K562 (cell line): ENCODE results near the gene RPL21. TPM values are rescaled to one million over a fixed set of nuclear protein-coding genes. Genes with fewer than 3 reads are reported as not detected.

Source experiments
- ATAC-seq: fragments of 200-7000 bp; cut with Tn5 transposase; 3 replicates; pipeline ENCODE4 v1.9.1; 2020; ENCODE audit warnings: moderate library complexity
- Bru-seq: library from RNA; stranded (reverse); fragments of 400-500 nt; gene quantifications from one replicate; lab custom pipeline; 2021; lab: Mats Ljungman, UMichigan
- BruChase-seq, 2 experiments: library from RNA; stranded (reverse); fragments of 400-500 nt; gene quantifications; one replicate each; lab custom pipeline; 2021; lab: Mats Ljungman, UMichigan
- BruUV-seq: library from RNA; stranded (reverse); fragments of 400-500 nt; replicated peaks from 2 replicates; lab custom pipeline; 2021; lab: Mats Ljungman, UMichigan
- CTCF ChIA-PET: fragments of 300-600 bp; formaldehyde crosslinking; extraction: SDS; loops from one replicate; lab custom pipeline; 2021; ENCODE audit warnings: low intra/inter-chr PET ratio; lab: Yijun Ruan, JAX
- POLR2A ChIA-PET: fragments of 300-600, 350-650 bp; sonication (Branson Sonifier 250); formaldehyde crosslinking; extraction: SDS; loops from one replicate; lab custom pipeline; 2021; ENCODE audit warnings: antibody characterized with exemption, inconsistent platforms; lab: Yijun Ruan, JAX
- DNase-seq, 4 experiments: peaks; one replicate each; pipeline versions ENCODE4 v3.0.0 to v3.0.0-alpha.2; 2011 to 2018; ENCODE audit warnings: low spot score in 3 of 4, mixed read lengths in 3 of 4; ENCODE audit errors: extremely low read depth in 1 of 4
- FAIRE-seq: peaks from 2 replicates; lab custom pipeline; 2011; peaks lifted over from hg19 to GRCh38; lab: Jason Lieb, UNC
- H2AFZ ChIP-seq: 2 replicates; pipeline ENCODE4 v1.6.0; 2011; ENCODE audit warnings: low read depth, low read length, control low read depth, inconsistent platforms
- H3K27ac ChIP-seq: fragments of 200-600 bp; 3 replicates; pipeline ENCODE4 v1.8.0; 2011; ENCODE audit warnings: low read depth, mild to moderate bottlenecking, control low read depth, inconsistent platforms, low read length, moderate library complexity, mixed read lengths; ENCODE audit errors: extremely low read depth
- H3K27me3 ChIP-seq, 2 experiments: fragments of 300-600 bp in 1 of 2; 2 replicates in 1 of 2; 3 replicates in 1 of 2; pipeline versions ENCODE4 v1.6.0 to v1.8.0; 2011; ENCODE audit warnings: inconsistent platforms in 2 of 2, low read length in 2 of 2, mild to moderate bottlenecking in 1 of 2, mixed read lengths in 1 of 2, moderate library complexity in 1 of 2; ENCODE audit not compliant: control insufficient read depth in 2 of 2, insufficient read depth in 2 of 2
- H3K36me3 ChIP-seq: fragments of 300-600 bp; 3 replicates; pipeline ENCODE4 v1.8.0; 2011; ENCODE audit warnings: mild to moderate bottlenecking, low read length, inconsistent platforms; ENCODE audit not compliant: control insufficient read depth, insufficient read depth
- H3K4me1 ChIP-seq, 2 experiments: fragments of 200-600 bp in 1 of 2; replicated peaks in 1 of 2; 2 replicates in 1 of 2; 3 replicates in 1 of 2; pipeline versions ENCODE4 v1.5.1 to v1.8.0; 2011; ENCODE audit warnings: inconsistent platforms in 2 of 2, low read length in 2 of 2, mild to moderate bottlenecking in 1 of 2, mixed read lengths in 1 of 2, moderate library complexity in 1 of 2; ENCODE audit not compliant: control insufficient read depth in 2 of 2, insufficient read depth in 2 of 2
- H3K4me2 ChIP-seq: 2 replicates; pipeline ENCODE4 v1.6.1; 2011; ENCODE audit warnings: low read length, control low read depth, inconsistent platforms, mixed read lengths; ENCODE audit not compliant: insufficient read depth
- H3K4me3 ChIP-seq: fragments of 200-600 bp; sonication (generic), shearing (Covaris generic); 2 replicates; pipeline ENCODE4 v1.5.1; 2016; ENCODE audit warnings: control low read depth, inconsistent platforms
- H3K79me2 ChIP-seq: fragments of 200-600 bp; 3 replicates; pipeline ENCODE4 v1.8.0; 2011; ENCODE audit warnings: low read length, inconsistent platforms; ENCODE audit not compliant: control insufficient read depth, insufficient read depth
- H3K9ac ChIP-seq, 2 experiments: 2 replicates each; pipeline versions ENCODE4 v1.6.0 to v1.6.1; 2011; ENCODE audit warnings: low read depth in 2 of 2, low read length in 2 of 2, control low read depth in 1 of 2, inconsistent platforms in 1 of 2, mild to moderate bottlenecking in 1 of 2, mixed read lengths in 1 of 2; ENCODE audit not compliant: insufficient read depth in 1 of 2
- H3K9me1 ChIP-seq: one replicate; pipeline ENCODE4 v1.6.0; 2011; ENCODE audit warnings: inconsistent platforms, mild to moderate bottlenecking, low read length, moderate library complexity; ENCODE audit not compliant: control insufficient read depth, insufficient read depth
- H3K9me3 ChIP-seq: replicated peaks from 2 replicates; pipeline ENCODE4 v1.5.1; 2011; ENCODE audit warnings: low read depth, low read length, inconsistent platforms; ENCODE audit not compliant: control insufficient read depth, insufficient read depth
- H4K20me1 ChIP-seq: replicated peaks from 2 replicates; pipeline ENCODE4 v1.6.1; 2011; ENCODE audit warnings: low read length, inconsistent platforms, mixed read lengths; ENCODE audit not compliant: control insufficient read depth, insufficient read depth
- C11orf30 ChIP-seq: fragments of 450-650 bp; IDR thresholded peaks from 2 replicates; pipeline ENCODE4 v1.6.1; 2016; ENCODE audit warnings: low read depth, mild to moderate bottlenecking
- CEBPB ChIP-seq: fragments of 450-650 bp; IDR thresholded peaks from 2 replicates; pipeline ENCODE4 v1.6.1; 2016; ENCODE audit warnings: missing genetic modification characterization, missing compliant biosample characterization
- CREB1 ChIP-seq, 2 experiments: sonication (generic) in 1 of 2; formaldehyde crosslinking in 1 of 2; IDR thresholded peaks; 2 replicates each; pipeline versions ENCODE4 v1.6.1 to v1.8.0; 2012 to 2022; ENCODE audit warnings: inconsistent platforms in 1 of 2, mild to moderate bottlenecking in 1 of 2, missing genetic modification reagents in 1 of 2, moderate library complexity in 1 of 2
- TAF1 ChIP-seq: IDR thresholded peaks from 2 replicates; pipeline ENCODE4 v1.6.1; 2011; ENCODE audit warnings: mild to moderate bottlenecking, low read length, moderate library complexity; ENCODE audit not compliant: insufficient read depth, control insufficient read depth, severe bottlenecking; ENCODE audit errors: extremely low read depth
- TAL1 ChIP-seq: fragments of 450-650 bp; IDR thresholded peaks from 2 replicates; pipeline ENCODE4 v1.6.1; 2016; ENCODE audit warnings: mild to moderate bottlenecking
- ZNF239 ChIP-seq: fragments of 250-450 bp; sonication (Bioruptor Pico); IDR thresholded peaks from 2 replicates; pipeline ENCODE4 v1.4.0; 2020; ENCODE audit warnings: mild to moderate bottlenecking
- WGBS: fragments of 100-300 bp; shearing (Covaris generic); methylation state at CpG from one replicate; pipeline ENCODE4 v1.1.6; 2016; ENCODE audit warnings: low coverage, mixed read lengths; ENCODE audit not compliant: insufficient coverage; ENCODE audit errors: missing lambda C conversion rate; 5-methylcytosine and 5-hydroxymethylcytosine counted together
- in situ Hi-C: fragments of 300-500 bp; cut with MboI; formaldehyde crosslinking; loops from 4 replicates; pipeline ENCODE4 v1.15.0; 2018; ENCODE audit warnings: inconsistent platforms, mixed read lengths
- intact Hi-C: fragments of 100-400 bp; cut with micrococcal nuclease; formaldehyde crosslinking; loops from 2 replicates; pipeline ENCODE4 v1.14.2; 2022
- long read RNA-seq, 3 experiments: library from polyadenylated mRNA in 2 of 3; library from RNA in 1 of 3; unstranded in 2 of 3; stranded (forward) in 1 of 3; transcript quantifications; one replicate each; pipeline ENCODE4 v2.0.0, GENCODE V29; 2019 to 2022
- polyA minus RNA-seq, 3 experiments: library from RNA; depleted of rRNA, polyadenylated mRNA; stranded (reverse); fragments of >200 nt; gene quantifications; 2 replicates each; pipeline ENCODE4 v1.2.3, GENCODE V29; 2011
- polyA plus RNA-seq, 8 experiments: library from polyadenylated mRNA; depleted of rRNA in 4 of 8; stranded (reverse) in 5 of 8; unstranded in 3 of 8; fragments of >200 nt; fragmentation: Nextera tagmentation in 2 of 8; fragmentation: Illumina TruSeq in 1 of 8; extraction: Ambion mirVana in 2 of 8; extraction: Trizol in 1 of 8; gene quantifications; 2 replicates each; pipeline versions ENCODE4 v1.2.1 to v1.2.3, GENCODE V29; 2011 to 2014; ENCODE audit warnings: inconsistent platforms in 1 of 8, missing spikeins in 1 of 8
- total RNA-seq, 7 experiments: library from RNA; depleted of rRNA in 6 of 7; stranded (reverse); fragments of >200 nt in 6 of 7; fragmentation: Illumina TruSeq in 2 of 7; extraction: Trizol in 2 of 7; gene quantifications; 2 replicates each; pipeline versions ENCODE4 v1.2.1 to v1.2.3, GENCODE V29; 2011 to 2021; ENCODE audit warnings: low replicate concordance in 1 of 7
- TF ChIP-seq, protein P1 (sequence below): sonication (generic); formaldehyde crosslinking; IDR thresholded peaks from 2 replicates; pipeline ENCODE4 v1.8.0; 2023; ENCODE audit warnings: missing genetic modification reagents, mild to moderate bottlenecking, borderline replicate concordance

RPL21 gene
- total RNA-seq (2011; cell fraction: chromatin; rRNA removed; ENCODE audit: low replicate concordance) = 116 and 190 TPM in 2 replicates
- 265 and 279 TPM in 2 replicates for total RNA-seq (2011; cell fraction: nucleolus; rRNA removed)
- total RNA-seq (2011; cell fraction: nucleoplasm; rRNA removed) = 405 and 605 TPM in 2 replicates
- 622 and 852 TPM in 2 replicates for total RNA-seq (2014; rRNA removed)
- total RNA-seq (2014; rRNA removed; fragmentation: Illumina TruSeq; extraction: Trizol) = 2,222 and 2,441 TPM in 2 replicates
- total RNA-seq (2015; rRNA removed; fragmentation: Illumina TruSeq; extraction: Trizol) = 2,046 and 2,206 TPM in 2 replicates
- total RNA-seq (2021) = 934 and 1,064 TPM in 2 replicates
- 1,361 and 1,676 TPM in 2 replicates for polyA plus RNA-seq (2011; rRNA removed)
- polyA plus RNA-seq (2011; cell fraction: cytosol; rRNA removed) = 259 and 574 TPM in 2 replicates
- 235 and 462 TPM in 2 replicates for polyA plus RNA-seq (2011; cell fraction: nucleus; rRNA removed)
- 1,432 and 2,024 TPM in 2 replicates for polyA plus RNA-seq (2012)
- 1,618 and 2,053 TPM in 2 replicates for polyA plus RNA-seq (2014; fragmentation: Illumina TruSeq; extraction: Trizol)
- polyA plus RNA-seq (2014; fragmentation: Nextera tagmentation; extraction: Ambion mirVana) = 1,000 to 10,000 TPM; 3,327 to 4,203 TPM
- 1,075 and 1,122 TPM in 2 replicates for polyA plus RNA-seq (2014; rRNA removed)
- polyA minus RNA-seq (2011; rRNA and poly(A)+ RNA removed) = 292 and 325 TPM in 2 replicates
- 160 and 201 TPM in 2 replicates for polyA minus RNA-seq (2011; cell fraction: cytosol; rRNA and poly(A)+ RNA removed)
- 137 and 395 TPM in 2 replicates for polyA minus RNA-seq (2011; cell fraction: nucleus; rRNA and poly(A)+ RNA removed)
- Bru-seq, nascent RNA = percentile 99 among the genes with signal in this experiment
- percentile 100 among the genes with signal in this experiment for BruChase-seq, experiment 1, labeled RNA remaining after a 2-hour chase
- BruChase-seq, experiment 2, labeled RNA remaining after a 6-hour chase = percentile 100 among the genes with signal in this experiment
- long read RNA-seq, experiment 1, transcript RPL21-202 (6 exons, 815 nt) = major isoform, 62 of 123 reads
- long read RNA-seq, experiment 1, transcript RPL21-201 (6 exons, 616 nt) = minor isoform, 7 of 123 reads
- long read RNA-seq, experiment 1, transcript RPL21-204 (6 exons, 641 nt) = minor isoform, 12 of 123 reads
- long read RNA-seq, experiment 1, transcript RPL21-203 (6 exons, 806 nt) = minor isoform, 7 of 123 reads
- long read RNA-seq, experiment 1, partial matches to known transcripts = 20 of 123 reads
- long read RNA-seq, experiment 1, other reads (novel, unspliced or antisense) = 9 of 123 reads
- long read RNA-seq, experiment 2, transcript RPL21-204 (6 exons, 641 nt) = minor isoform, 7 of 114 reads
- long read RNA-seq, experiment 2, transcript RPL21-202 (6 exons, 815 nt) = major isoform, 68 of 114 reads
- long read RNA-seq, experiment 2, transcript RPL21-201 (6 exons, 616 nt) = minor isoform, 12 of 114 reads
- long read RNA-seq, experiment 2, partial matches to known transcripts = 12 of 114 reads
- long read RNA-seq, experiment 2, other reads (novel, unspliced or antisense) = 11 of 114 reads
- long read RNA-seq, experiment 3, transcript RPL21-202 (6 exons, 815 nt) = major isoform, 89 of 144 reads
- long read RNA-seq, experiment 3, transcript RPL21-201 (6 exons, 616 nt) = minor isoform, 6 of 144 reads
- long read RNA-seq, experiment 3, partial matches to known transcripts = 40 of 144 reads
- long read RNA-seq, experiment 3, other reads (novel, unspliced or antisense) = 2 of 144 reads

DNA sequence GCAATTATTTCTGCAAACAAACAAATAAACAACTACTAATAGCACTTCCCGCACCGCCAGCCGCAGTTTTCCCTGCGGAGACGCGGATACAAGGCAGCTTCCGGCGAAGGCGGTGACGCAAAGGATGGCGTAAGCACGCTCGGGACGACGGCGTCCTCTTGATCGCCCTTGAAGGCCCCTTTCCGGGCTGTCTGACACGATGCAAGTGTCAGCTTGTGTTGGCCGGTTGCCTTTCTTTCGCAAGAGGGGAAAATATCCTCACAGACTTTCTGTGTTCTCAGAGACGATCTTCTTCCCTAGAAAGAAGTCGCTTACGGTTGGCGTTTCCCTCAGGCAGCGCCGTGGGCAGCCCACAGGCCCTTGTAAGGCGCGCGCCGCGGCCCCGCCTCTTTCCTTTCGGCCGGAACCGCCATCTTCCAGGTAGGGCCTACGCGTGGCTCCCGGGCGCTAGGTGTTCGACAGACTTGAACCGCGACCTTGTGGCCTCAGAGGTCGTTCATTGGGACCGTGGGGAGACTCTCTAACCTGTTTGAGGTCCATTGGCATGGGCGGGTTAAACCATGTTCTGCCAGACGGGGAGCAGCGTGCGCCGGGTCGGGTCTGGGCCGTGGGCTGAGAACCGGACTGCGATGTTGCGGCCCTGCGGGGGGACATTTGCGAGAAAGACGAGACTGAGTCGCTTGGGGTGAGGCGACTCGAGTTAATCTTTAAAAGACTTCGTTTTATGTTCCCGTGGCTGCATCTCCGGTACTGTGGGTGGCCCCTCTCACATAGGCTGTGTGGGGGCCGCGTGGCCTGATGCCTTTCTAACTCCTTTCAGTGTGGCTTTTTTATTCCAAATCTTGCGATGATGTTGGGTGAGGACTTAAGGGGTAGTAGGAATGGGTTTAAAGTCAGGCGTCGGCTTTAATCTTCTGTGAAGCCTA is at the start of gene RPL21:
TSS of gene RPL21 (plus strand) at position 393 of the 926 bp plus-strand sequence. CDS start 2,219 bp downstream, outside the sequence.
- CTCF ChIA-PET = no interaction called here
- TSS peak; percentile 57 for BruUV-seq
- TF ChIP-seq ZNF239 (CRISPR knock-in tag) = no peak
- TF ChIP-seq TAL1 = peak; percentile 36
- peak; percentile 92 for TF ChIP-seq CREB1 (IDR thresholded peaks at IDR 0.05)
- TF ChIP-seq CREB1 (CRISPR knock-in tag; IDR thresholded peaks at IDR 0.05) = peak; percentile 93
- peak; percentile 84 for TF ChIP-seq C11orf30
- peak; percentile 83 for TF ChIP-seq CEBPB (tag)
- peak; percentile 72 for TF ChIP-seq TAF1
- TF ChIP-seq, protein P1, sequence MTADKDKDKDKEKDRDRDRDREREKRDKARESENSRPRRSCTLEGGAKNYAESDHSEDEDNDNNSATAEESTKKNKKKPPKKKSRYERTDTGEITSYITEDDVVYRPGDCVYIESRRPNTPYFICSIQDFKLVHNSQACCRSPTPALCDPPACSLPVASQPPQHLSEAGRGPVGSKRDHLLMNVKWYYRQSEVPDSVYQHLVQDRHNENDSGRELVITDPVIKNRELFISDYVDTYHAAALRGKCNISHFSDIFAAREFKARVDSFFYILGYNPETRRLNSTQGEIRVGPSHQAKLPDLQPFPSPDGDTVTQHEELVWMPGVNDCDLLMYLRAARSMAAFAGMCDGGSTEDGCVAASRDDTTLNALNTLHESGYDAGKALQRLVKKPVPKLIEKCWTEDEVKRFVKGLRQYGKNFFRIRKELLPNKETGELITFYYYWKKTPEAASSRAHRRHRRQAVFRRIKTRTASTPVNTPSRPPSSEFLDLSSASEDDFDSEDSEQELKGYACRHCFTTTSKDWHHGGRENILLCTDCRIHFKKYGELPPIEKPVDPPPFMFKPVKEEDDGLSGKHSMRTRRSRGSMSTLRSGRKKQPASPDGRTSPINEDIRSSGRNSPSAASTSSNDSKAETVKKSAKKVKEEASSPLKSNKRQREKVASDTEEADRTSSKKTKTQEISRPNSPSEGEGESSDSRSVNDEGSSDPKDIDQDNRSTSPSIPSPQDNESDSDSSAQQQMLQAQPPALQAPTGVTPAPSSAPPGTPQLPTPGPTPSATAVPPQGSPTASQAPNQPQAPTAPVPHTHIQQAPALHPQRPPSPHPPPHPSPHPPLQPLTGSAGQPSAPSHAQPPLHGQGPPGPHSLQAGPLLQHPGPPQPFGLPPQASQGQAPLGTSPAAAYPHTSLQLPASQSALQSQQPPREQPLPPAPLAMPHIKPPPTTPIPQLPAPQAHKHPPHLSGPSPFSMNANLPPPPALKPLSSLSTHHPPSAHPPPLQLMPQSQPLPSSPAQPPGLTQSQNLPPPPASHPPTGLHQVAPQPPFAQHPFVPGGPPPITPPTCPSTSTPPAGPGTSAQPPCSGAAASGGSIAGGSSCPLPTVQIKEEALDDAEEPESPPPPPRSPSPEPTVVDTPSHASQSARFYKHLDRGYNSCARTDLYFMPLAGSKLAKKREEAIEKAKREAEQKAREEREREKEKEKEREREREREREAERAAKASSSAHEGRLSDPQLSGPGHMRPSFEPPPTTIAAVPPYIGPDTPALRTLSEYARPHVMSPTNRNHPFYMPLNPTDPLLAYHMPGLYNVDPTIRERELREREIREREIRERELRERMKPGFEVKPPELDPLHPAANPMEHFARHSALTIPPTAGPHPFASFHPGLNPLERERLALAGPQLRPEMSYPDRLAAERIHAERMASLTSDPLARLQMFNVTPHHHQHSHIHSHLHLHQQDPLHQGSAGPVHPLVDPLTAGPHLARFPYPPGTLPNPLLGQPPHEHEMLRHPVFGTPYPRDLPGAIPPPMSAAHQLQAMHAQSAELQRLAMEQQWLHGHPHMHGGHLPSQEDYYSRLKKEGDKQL (CRISPR knock-in tag) = no peak

More for the DNA sequence above, at the start of gene RPL21:
- peak within 1 kb of the TSS; percentile 99 for H3K27ac ChIP-seq
- peak within 1 kb of the TSS; percentile 98 for H3K4me3 ChIP-seq
- 0% methylated on average over 51 of the region's 69 CpGs for WGBS
- ATAC-seq (peak; percentile 93), FAIRE-seq (peak; percentile 96), DNase-seq (peak; percentile 77 to 95 (median 80))
- POLR2A ChIA-PET = interaction anchor here (0.6 to 1.0 kb wide), 11 partner anchors 9 to 268 kb away, joined by 3 to 5 read pairs (median 3); no protein-coding TSS in a partner anchor
- H3K4me2 ChIP-seq = peak within 1 kb of the TSS; percentile 96
- peak within 1 kb of the TSS; percentile 99 for H2AFZ ChIP-seq
- H4K20me1 ChIP-seq = peaks cover 5% of the 10 kb centered on the region; the same call in 1 of the 2 replicates
- no peaks in the 10 kb centered on the region for H3K27me3 ChIP-seq
- in situ Hi-C loops (no loop called here), intact Hi-C loops (loop anchor here (2.0 kb wide), 1 partner anchor 81 kb away; the partner anchor contains the start of gene USP12)
- H3K9me3 ChIP-seq = no peaks in the 10 kb centered on the region
- H3K79me2 ChIP-seq = peaks cover 62% of the 10 kb centered on the region
- H3K9me1 ChIP-seq = no peaks in the 10 kb centered on the region
- H3K9ac ChIP-seq = peak within 1 kb of the TSS; percentile 98 to 100
- H3K36me3 ChIP-seq = peaks cover 49% of the 10 kb centered on the region
- no peaks in the 10 kb centered on the region; a peak in 3 of 5 replicates for H3K4me1 ChIP-seq
